DMS114 treated with DMSO at 0.1 percent for 48 hours (cell line): Measurements from ENCODE around the gene SLC16A8.
"Not testable (repeated sequence)": the region's sequence is repeated elsewhere in the genome, so short reads cannot be mapped to it uniquely, and the experiment has no call there.

ENCODE experiments used
- DNase-seq: peaks from one replicate; lab custom pipeline; 2025; ENCODE audit not compliant: unreplicated experiment; lab: John Stamatoyannopoulos, UW

Gene SLC16A8

GRCh38 chr22:38086942-38087341 is 3.0 kb upstream of the SLC16A8 start:
- DNase-seq: no peak

- DNase-seq: no peak
Measured at GRCh38 chr22:38086001-38086845, 2.2 kb upstream of the SLC16A8 start.

GRCh38 chr22:38085501-38085900 is 1.5 kb upstream of the SLC16A8 start:
- no peak for DNase-seq

GRCh38 chr22:38085056-38085455 is 1.1 kb upstream of the SLC16A8 start:
- no peak for DNase-seq

- DNase-seq: no peak
Measured at GRCh38 chr22:38082986-38083710, 836 bp downstream of the SLC16A8 start.

- DNase-seq: no peak
Measured at GRCh38 chr22:38081941-38082828, 1.8 kb downstream of the SLC16A8 start.

- no peak for DNase-seq
Measured at GRCh38 chr22:38081636-38081940, 2.4 kb downstream of the SLC16A8 start.

GRCh38 chr22:38080850-38081635 is 2.9 kb downstream of the SLC16A8 start:
- no peak for DNase-seq

- DNase-seq: no peak
Measured at GRCh38 chr22:38080474-38080849, 3.5 kb downstream of the SLC16A8 start.

- DNase-seq: no peak
Measured at GRCh38 chr22:38079804-38080203, 4.2 kb downstream of the SLC16A8 start.

- DNase-seq: not testable (repeated sequence)
Measured at GRCh38 chr22:38079208-38079607, 4.8 kb downstream of the SLC16A8 start.

- no peak for DNase-seq
Measured at GRCh38 chr22:38078046-38078840, 5.7 kb downstream of the SLC16A8 start.

GRCh38 chr22:38077595-38077994 is 6.4 kb downstream of the SLC16A8 start:
- no peak for DNase-seq

- no peak for DNase-seq
Measured at GRCh38 chr22:38077096-38077495, 6.9 kb downstream of the SLC16A8 start.

- no peak for DNase-seq
Measured at GRCh38 chr22:38075961-38076360, 8.0 kb downstream of the SLC16A8 start.

GRCh38 chr22:38075105-38075825 is 8.7 kb downstream of the SLC16A8 start:
- no peak for DNase-seq

GRCh38 chr22:38074181-38075104 is 9.5 kb downstream of the SLC16A8 start:
- DNase-seq: no peak
